Smooth muscle cell (in vitro differentiated cells): ENCODE data around the gene SLC7A10. TPM values are rescaled to one million over a fixed set of nuclear protein-coding genes. Genes with fewer than 3 reads are reported as not detected.

Source experiments
- DNase-seq: peaks from one replicate; lab custom pipeline; 2025; ENCODE audit not compliant: unreplicated experiment; lab: John Stamatoyannopoulos, UW
- H2AFZ ChIP-seq: fragments of 200-600 bp; sonication (generic); 2 replicates; pipeline ENCODE4 v1.6.0; 2016; ENCODE audit warnings: antibody characterized with exemption, low read depth, mild to moderate bottlenecking
- H3F3A ChIP-seq: fragments of 200-600 bp; sonication (generic); 2 replicates; pipeline ENCODE4 v1.6.0; 2017; ENCODE audit warnings: antibody characterized with exemption, low read depth
- H3K27ac ChIP-seq: fragments of 200-600 bp; sonication (generic); 2 replicates; pipeline ENCODE4 v1.5.1; 2016; ENCODE audit warnings: low read depth, mild to moderate bottlenecking
- H3K27me3 ChIP-seq: fragments of 200-600 bp; sonication (generic); 2 replicates; pipeline ENCODE4 v1.6.1; 2016; ENCODE audit warnings: low read depth, mild to moderate bottlenecking
- H3K36me3 ChIP-seq: fragments of 200-600 bp; sonication (generic); 2 replicates; pipeline ENCODE4 v1.5.1; 2016; ENCODE audit warnings: low read depth
- H3K4me1 ChIP-seq: fragments of 200-600 bp; sonication (generic); 2 replicates; pipeline ENCODE4 v1.5.1; 2016; ENCODE audit warnings: low read depth
- H3K4me2 ChIP-seq: fragments of 200-600 bp; sonication (generic); 2 replicates; pipeline ENCODE4 v1.6.0; 2016; ENCODE audit warnings: mild to moderate bottlenecking
- H3K4me3 ChIP-seq: fragments of 200-600 bp; sonication (generic); 2 replicates; pipeline ENCODE4 v1.5.1; 2016; ENCODE audit warnings: mild to moderate bottlenecking
- H3K79me2 ChIP-seq: fragments of 200-600 bp; sonication (generic); 2 replicates; pipeline ENCODE4 v1.6.0; 2016; ENCODE audit warnings: low read depth, mild to moderate bottlenecking
- H3K9ac ChIP-seq: fragments of 200-600 bp; sonication (generic); 2 replicates; pipeline ENCODE4 v1.6.0; 2016; ENCODE audit warnings: low read depth
- H3K9me3 ChIP-seq: fragments of 200-600 bp; sonication (generic); replicated peaks from 2 replicates; pipeline ENCODE4 v1.5.1; 2016; ENCODE audit warnings: low read depth
- H4K20me1 ChIP-seq: fragments of 200-600 bp; sonication (generic); 2 replicates; pipeline ENCODE4 v1.6.0; 2016; ENCODE audit warnings: low read depth
- CTCF ChIP-seq: fragments of 200-600 bp; sonication (generic); IDR thresholded peaks from 2 replicates; pipeline ENCODE4 v1.5.1; 2017; ENCODE audit warnings: borderline replicate concordance, mild to moderate bottlenecking, antibody characterized with exemption; ENCODE audit not compliant: insufficient read depth, poor library complexity, severe bottlenecking
- WGBS: methylation state at CpG from one replicate; pipeline ENCODE4 v1.1.7; 2016; ENCODE audit warnings: low lambda C conversion rate; 5-methylcytosine and 5-hydroxymethylcytosine counted together
- polyA plus RNA-seq: library from polyadenylated mRNA; unstranded; fragments of >200 nt; fragmentation: Nextera tagmentation; extraction: Ambion mirVana; gene quantifications from 2 replicates; pipeline ENCODE4 v1.2.1, GENCODE V29; 2016
- total RNA-seq: library from RNA; depleted of rRNA; stranded (reverse); fragments of >200 nt; gene quantifications from 2 replicates; pipeline ENCODE4 v1.2.3, GENCODE V29; 2014

SLC7A10 gene
- total and polyA plus RNA-seq, 2 experiments from 2014 or later = 0.51 TPM; not detected in 1

- Histone ChIP-seq H3F3A (no peaks in the 10 kb centered on the region), H3K27ac (no peak overlapping the region), H3K9me3 (no peaks in the 10 kb centered on the region), H3K9ac (no peak overlapping the region), H4K20me1 (no peaks in the 10 kb centered on the region), H3K4me1 (no peaks in the 10 kb centered on the region), H3K4me2 (no peak overlapping the region), H2AFZ (no peak overlapping the region), H3K79me2 (no peaks in the 10 kb centered on the region), H3K27me3 (no peaks in the 10 kb centered on the region), H3K36me3 (no peaks in the 10 kb centered on the region), H3K4me3 (no peak overlapping the region)
- no peak for DNase-seq
- WGBS = 89% methylated on average over 7 of the region's 7 CpGs
- no peak for TF ChIP-seq CTCF
These were observed 30.1 kb upstream of the SLC7A10 start for GRCh38 chr19:33255781-33256180.

GRCh38 chr19:33254245-33254824, 28.7 kb upstream of the SLC7A10 start:
- Histone ChIP-seq H3K9me3 (no peaks in the 10 kb centered on the region), H3K27ac (no peak overlapping the region), H3K9ac (no peak overlapping the region), H3F3A (no peaks in the 10 kb centered on the region), H3K4me3 (no peak overlapping the region), H3K79me2 (no peaks in the 10 kb centered on the region), H3K36me3 (no peaks in the 10 kb centered on the region), H3K4me1 (no peaks in the 10 kb centered on the region), H3K27me3 (no peaks in the 10 kb centered on the region), H3K4me2 (no peak overlapping the region), H2AFZ (no peak overlapping the region), H4K20me1 (no peaks in the 10 kb centered on the region)
- DNase-seq = no peak
- no peak for TF ChIP-seq CTCF
- 87% methylated on average over 13 of the region's 13 CpGs for WGBS

GRCh38 chr19:33252971-33253370, 27.3 kb upstream of the SLC7A10 start:
- Histone ChIP-seq H3K27me3 (no peaks in the 10 kb centered on the region), H3F3A (no peaks in the 10 kb centered on the region), H3K4me1 (no peaks in the 10 kb centered on the region), H4K20me1 (no peaks in the 10 kb centered on the region), H3K9me3 (no peaks in the 10 kb centered on the region), H2AFZ (no peak overlapping the region), H3K36me3 (no peaks in the 10 kb centered on the region), H3K4me2 (no peak overlapping the region), H3K27ac (no peak overlapping the region), H3K9ac (no peak overlapping the region), H3K79me2 (no peaks in the 10 kb centered on the region), H3K4me3 (no peak overlapping the region)
- TF ChIP-seq CTCF = no peak
- WGBS = 93% methylated on average over 8 of the region's 8 CpGs
- DNase-seq = no peak

- Histone ChIP-seq H3K4me2 (no peak overlapping the region), H3F3A (no peaks in the 10 kb centered on the region), H3K9me3 (no peaks in the 10 kb centered on the region), H3K9ac (no peak overlapping the region), H3K4me3 (no peak overlapping the region), H3K27me3 (no peaks in the 10 kb centered on the region), H2AFZ (no peak overlapping the region), H4K20me1 (no peaks in the 10 kb centered on the region), H3K27ac (no peak overlapping the region), H3K79me2 (no peaks in the 10 kb centered on the region), H3K4me1 (no peaks in the 10 kb centered on the region), H3K36me3 (no peaks in the 10 kb centered on the region)
- WGBS = 95% methylated on average over 4 of the region's 4 CpGs
- DNase-seq = no peak
- TF ChIP-seq CTCF = no peak
These were observed 26.8 kb upstream of the SLC7A10 start for GRCh38 chr19:33252418-33252962.
